HG03175 (cell line): ENCODE measurements around the gene CWC22.
"Not testable (repeated sequence)": the region's sequence is repeated elsewhere in the genome, so short reads cannot be mapped to it uniquely, and the experiment has no call there.

Experiments used
- ATAC-seq: cut with Tn5 transposase; IDR thresholded peaks from one replicate; pipeline ENCODE4 v1.9.1; 2021; ENCODE audit warnings: mild to moderate bottlenecking, moderate library complexity; ENCODE audit not compliant: unreplicated experiment

The CWC22 gene

GRCh38 chr2:179953359-179953758 lies 53.7 kb downstream of the CWC22 start:
- no peak for ATAC-seq

GRCh38 chr2:179952658-179953057 lies 54.4 kb downstream of the CWC22 start:
- no peak for ATAC-seq

- peak; percentile 54 for ATAC-seq
Measured at GRCh38 chr2:179951680-179952079, 55.4 kb downstream of the CWC22 start.

- ATAC-seq: no peak
Measured at GRCh38 chr2:179950391-179950790, 56.7 kb downstream of the CWC22 start.

- no peak for ATAC-seq
Measured at GRCh38 chr2:179949438-179949837, 57.7 kb downstream of the CWC22 start.

- no peak for ATAC-seq
Measured at GRCh38 chr2:179948058-179948457, 59.0 kb downstream of the CWC22 start.

- no peak for ATAC-seq
Measured at GRCh38 chr2:179946810-179947615, 60.1 kb downstream of the CWC22 start.

- ATAC-seq: no peak
Measured at GRCh38 chr2:179946346-179946745, 60.8 kb downstream of the CWC22 start.

GRCh38 chr2:179939259-179939658 lies 67.8 kb downstream of the CWC22 start:
- ATAC-seq: no peak

- ATAC-seq: no peak
Measured at GRCh38 chr2:179938026-179938425, 69.1 kb downstream of the CWC22 start.

- peak; percentile 62 for ATAC-seq
Measured at GRCh38 chr2:179936654-179937053, 70.4 kb downstream of the CWC22 start.

- ATAC-seq: no peak
Measured at GRCh38 chr2:179936141-179936540, 71.0 kb downstream of the CWC22 start.

- no peak for ATAC-seq
Measured at GRCh38 chr2:179932786-179933185, 74.3 kb downstream of the CWC22 start.

GRCh38 chr2:179931502-179931901 lies 75.6 kb downstream of the CWC22 start:
- no peak for ATAC-seq

GRCh38 chr2:179929997-179930396 lies 77.1 kb downstream of the CWC22 start:
- ATAC-seq: not testable (repeated sequence)

GRCh38 chr2:179927041-179927440 lies 80.1 kb downstream of the CWC22 start:
- ATAC-seq: no peak

GRCh38 chr2:179925713-179926112 lies 81.4 kb downstream of the CWC22 start:
- ATAC-seq: no peak

GRCh38 chr2:179917272-179917671 lies 89.8 kb downstream of the CWC22 start:
- ATAC-seq: no peak

- ATAC-seq: no peak
Measured at GRCh38 chr2:179915395-179915992, 91.6 kb downstream of the CWC22 start.

- no peak for ATAC-seq
Measured at GRCh38 chr2:179913809-179914208, 93.3 kb downstream of the CWC22 start.

GRCh38 chr2:179911569-179911968 lies 95.5 kb downstream of the CWC22 start:
- no peak for ATAC-seq

GRCh38 chr2:179910735-179911113 lies 96.4 kb downstream of the CWC22 start:
- no peak for ATAC-seq
